ENCODE data around the gene RCC2.
"Not testable (repeated sequence)": the region's sequence is repeated elsewhere in the genome, so short reads cannot be mapped to it uniquely, and the experiment has no call there.

Gene RCC2

DNA sequence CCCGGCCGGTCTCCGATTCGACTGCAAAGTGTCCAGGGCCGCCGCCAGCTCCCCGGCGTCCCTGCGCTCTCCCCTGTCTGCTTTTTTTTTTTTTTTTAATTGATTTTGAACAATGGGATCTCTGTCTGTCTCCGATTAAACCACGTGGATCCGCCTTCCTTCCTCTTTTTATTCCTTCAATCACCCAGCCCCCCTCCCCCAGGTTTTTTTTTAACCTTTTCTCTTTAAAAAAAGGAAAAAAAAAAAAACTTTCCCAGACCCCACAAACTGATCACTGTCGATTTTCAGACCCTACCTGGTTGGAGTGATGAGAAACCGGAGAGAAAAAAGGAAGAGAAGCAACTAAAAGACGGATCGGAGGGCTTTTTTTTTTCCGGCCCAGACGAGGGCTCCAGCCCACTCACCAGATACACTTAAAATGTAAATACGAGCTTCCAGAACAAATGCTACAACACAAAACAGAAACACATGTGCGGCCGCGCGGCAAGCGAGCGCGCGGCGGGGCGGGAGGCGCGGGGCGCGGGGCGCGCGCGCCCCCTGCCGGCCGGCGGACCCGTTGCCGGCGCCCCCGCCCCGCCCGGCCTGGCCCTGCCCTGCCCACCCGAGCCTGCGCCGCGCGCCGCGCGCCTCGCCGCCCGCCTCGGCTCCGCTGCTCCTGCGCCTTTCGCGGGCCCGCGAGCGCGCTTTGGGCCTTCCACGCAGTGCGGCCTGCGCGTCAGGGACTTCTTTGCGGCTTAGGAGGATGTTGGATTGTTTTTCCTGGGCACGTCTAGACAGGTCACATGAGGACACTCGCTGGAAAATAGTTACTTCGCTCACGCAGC lies at the start of gene RCC2:
Gene RCC2, minus strand, starts transcription at position 428 of the 824 bp plus-strand sequence. CDS start 1,163 bp downstream, outside the sequence.
- peak; percentile 88 for DNase-seq (ENCODE audit: low spot score)

DNA sequence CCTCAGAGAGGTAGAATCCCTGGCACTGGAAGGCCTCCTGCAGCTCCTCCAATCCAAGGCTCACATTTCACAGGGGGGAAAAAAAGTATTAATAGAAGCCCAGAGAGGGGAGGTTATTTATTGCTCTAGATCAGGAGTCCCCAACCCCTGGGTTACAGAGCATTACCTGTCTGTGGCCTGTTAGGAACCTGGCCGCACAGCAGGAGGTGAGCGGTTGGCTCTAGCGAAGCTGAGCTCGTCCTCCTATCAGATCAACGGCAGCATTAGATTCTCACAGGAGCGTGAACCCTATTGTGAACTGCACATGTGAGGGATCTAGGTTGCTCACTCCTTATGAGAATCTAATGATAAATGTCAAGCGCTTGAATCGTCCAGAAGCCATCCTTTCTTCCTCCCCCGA lies 46.8 kb upstream of the RCC2 start:
- no peak for DNase-seq (ENCODE audit: low spot score)

DNA sequence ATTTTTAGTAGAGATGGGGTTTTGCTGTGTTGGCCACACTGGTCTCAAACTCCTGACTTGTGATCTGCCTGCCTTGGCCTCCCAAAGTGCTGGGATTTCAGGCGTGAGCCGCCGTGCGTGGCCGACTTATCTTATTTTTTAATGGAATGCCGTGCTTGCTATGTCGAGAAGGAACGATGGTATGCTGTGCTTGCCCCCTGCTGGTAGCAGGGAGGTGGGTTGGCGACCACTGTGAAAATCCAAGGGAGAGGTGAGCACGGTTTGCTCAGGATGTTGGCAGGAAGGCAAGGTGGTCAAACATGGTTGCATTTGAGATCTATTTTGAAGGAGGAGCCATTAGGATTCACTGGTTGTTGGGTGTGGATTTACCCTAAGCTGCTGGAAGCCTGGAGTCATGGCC lies 45.8 kb upstream of the RCC2 start:
- DNase-seq (ENCODE audit: low spot score), result no peak

DNA sequence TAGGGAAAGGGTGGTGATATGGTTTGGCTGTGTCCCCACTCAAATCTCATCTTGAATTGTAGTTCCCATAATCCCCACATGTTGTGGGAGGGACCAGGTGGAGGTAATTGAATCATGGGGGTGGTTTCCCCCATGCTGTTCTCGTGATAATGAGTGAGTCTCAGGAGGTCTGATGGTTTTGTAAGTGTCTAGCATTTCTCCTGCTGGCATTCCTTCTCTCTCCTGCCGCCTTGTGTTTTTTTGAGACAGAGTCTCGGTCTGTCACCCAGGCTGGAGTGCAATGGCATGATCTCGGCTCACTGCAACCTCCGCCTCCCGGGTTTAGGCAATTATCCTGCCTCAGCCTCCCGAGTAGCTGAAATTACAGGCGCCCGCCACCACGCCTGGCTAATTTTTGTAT lies 42.5 kb upstream of the RCC2 start:
- DNase-seq (ENCODE audit: low spot score), result not testable (repeated sequence)

DNA sequence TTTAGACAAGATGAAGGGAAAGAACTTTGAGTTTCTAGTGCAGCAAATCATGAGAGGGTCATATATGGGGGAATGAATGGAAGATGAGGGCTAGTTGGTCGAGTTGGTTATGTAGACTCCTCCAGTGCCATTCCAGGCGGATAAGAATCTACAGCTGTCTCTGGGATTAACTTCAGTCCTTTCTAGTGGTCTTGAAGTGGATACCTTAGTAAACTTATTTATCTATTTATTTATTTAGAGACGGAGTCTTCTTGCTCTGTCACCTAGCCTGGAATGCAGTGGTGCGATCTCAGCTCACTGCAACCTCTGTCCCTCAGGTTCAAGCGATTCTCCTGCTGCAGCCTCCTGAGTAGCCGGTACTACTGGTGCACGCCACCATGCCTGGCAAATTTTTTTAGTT lies 41.4 kb upstream of the RCC2 start:
- DNase-seq (ENCODE audit: low spot score), result no peak

DNA sequence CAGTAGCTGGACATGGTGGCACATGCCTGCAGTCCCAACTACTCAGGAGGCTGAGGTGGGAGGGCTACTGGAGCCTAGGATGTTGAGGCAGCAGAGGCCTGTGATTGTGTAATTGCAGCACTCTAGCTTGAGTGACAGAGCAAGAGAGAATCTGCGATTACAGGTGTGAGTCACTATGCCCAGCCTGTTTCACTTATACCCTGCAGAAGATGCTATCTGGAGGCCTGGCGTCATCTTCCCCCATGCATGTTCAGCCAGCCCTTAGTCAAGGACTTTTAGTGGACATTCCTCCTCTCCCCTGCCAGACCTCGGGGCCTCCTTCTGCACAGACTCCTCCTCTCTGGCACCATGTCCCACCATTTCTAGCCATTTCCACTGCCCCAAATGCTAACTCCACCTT lies 36.3 kb upstream of the RCC2 start:
- DNase-seq (ENCODE audit: low spot score), result no peak

DNA sequence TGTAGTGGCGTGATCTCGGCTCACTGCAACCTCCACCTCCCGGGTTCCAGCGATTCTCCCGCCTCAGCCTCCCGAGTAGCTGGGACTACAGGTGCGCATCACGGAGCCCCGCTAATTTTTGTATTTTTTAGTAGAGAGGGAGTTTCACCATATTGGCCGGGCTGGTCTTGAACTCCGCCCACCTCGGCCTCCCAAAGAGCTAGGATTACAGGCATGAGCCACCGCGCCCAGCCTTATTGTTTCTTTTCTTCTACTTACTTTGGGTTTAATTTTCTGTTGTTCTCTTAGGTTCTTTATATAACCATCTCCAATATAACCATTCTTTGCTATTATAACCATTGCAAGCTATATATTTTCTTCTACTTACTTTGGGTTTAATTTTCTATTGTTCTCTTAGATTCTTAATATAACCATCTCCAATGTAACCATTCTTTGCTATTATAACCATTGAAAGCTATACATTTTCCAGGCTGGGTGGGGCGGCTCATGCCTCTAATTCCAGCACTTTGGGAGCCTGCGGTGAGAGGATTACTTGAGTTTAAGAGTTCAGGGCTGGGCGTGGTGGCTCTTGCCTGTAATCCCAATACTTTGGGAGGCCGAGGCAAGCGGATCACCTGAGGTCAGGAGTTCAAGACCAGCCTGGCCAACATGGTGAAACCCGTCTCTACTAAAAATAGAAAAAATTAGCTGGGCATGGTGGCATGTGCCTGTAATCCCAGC lies 35.5 kb upstream of the RCC2 start:
- DNase-seq (ENCODE audit: low spot score), result not testable (repeated sequence)

DNA sequence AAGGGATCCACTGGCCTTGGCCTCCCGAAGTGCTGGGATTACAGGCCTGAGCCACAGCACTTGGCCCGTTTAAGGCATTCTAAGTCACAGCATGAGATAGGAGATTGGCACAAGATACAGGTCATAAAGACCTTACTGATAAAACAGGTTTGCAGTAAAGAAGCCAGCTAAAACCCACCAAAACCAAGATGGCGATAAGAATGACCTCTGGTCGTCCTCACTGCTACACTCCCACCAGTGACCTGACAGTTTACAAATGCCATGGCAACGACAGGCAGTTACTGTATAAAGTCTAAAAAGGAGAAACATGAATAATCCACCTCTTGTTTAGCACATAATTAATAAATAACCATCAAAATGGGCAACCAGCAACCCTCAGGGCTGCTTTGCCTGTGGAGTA lies 33.3 kb upstream of the RCC2 start:
- DNase-seq (ENCODE audit: low spot score), result no peak

DNA sequence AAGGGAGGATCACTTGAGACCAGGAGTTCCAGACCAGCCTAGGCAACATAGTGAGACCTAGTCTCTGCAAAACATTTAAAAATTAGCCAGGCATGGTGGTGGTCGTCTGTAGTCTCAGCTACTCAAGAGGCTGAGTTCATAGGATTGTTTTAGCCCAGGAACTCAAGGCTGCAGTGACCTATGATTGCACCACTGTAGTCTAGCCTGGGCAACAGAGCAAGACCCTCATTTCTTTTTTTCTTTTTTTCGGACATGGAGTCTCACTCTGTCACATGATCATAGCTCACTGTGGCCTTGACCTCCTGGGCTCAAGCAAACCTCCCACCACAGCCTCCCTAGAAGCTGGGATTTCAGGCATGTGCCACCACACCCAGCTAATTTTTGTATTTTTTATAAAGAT lies 31.9 kb upstream of the RCC2 start:
- no peak for DNase-seq (ENCODE audit: low spot score)

DNA sequence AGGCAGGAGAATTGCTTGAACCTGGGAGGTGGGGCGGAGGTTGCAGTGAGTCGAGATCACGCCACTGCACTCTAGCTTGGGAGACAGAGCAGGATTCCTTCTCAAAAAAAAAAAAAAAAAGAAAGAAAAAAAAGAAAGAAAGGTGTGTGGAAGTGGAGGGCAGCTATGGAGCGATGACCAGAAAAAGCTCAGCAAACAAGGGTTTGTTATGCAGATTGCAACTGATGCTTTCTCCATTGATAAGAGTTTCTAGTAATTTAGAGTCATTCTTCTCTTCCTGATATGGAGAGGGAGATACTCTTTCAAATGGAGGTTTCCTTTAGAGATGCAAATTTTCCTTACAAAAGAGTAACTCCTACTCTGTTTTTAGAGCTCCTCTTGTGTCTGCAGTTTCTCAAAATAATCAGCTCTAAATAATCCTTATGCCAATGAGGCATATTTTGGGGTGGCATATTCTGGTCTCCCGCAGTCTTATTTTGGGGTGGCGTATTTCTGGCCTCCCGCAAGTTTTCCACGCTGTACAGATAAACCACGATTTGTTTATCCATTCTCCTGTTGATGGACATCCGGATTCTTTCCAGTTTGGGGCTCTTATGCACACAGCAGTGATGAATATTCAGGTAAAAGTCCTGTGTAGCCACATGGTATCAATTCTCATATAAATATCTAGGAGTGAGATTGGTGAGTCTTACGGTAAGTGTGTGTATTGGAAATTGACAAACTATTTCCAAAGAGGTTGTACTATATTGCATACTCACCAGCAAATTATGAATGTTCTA lies 30.7 kb upstream of the RCC2 start:
- no peak for DNase-seq (ENCODE audit: low spot score)

DNA sequence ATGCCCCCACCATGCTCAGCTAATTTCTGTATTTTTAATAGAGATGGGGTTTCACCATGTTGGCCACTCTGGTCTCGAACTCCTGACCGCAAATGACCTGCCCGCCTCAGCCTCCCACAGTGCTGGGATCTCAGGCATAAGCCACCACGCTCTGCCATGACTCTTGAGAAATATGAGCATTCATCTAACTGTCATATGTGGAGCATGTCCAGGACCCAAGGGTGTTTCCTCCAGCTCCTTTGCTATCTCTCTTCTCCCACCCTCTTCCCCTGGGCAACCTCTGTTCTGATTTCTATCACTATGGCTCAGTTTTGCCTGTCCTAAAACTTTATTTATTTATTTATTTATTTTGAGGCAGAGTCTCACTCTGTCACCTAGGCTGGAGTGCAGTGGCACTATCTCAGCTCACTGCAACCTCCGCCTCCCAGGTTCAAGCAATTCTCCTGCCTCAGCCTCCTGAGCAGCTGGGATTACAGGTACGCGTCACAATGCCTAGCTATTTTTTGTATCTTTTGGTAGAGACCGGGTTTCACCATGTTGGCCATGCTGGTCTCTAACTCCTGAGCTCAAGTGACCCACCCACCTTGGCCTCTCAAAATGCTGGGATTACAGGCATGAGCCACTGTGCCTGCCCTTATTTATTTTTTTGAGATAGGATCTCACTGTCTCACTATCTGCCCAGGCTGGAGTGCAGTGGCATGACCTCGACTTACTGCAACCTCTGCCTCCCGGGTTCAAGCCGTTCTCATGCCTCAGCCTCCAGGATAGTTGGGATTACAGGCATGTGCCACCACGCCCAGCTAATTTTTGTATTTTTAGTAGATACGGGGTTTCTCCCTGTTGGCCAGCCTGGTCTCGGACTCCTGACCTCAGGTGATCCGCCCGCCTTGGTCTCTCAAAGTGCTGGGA lies 29.1 kb upstream of the RCC2 start:
- not testable (repeated sequence) for DNase-seq (ENCODE audit: low spot score)

DNA sequence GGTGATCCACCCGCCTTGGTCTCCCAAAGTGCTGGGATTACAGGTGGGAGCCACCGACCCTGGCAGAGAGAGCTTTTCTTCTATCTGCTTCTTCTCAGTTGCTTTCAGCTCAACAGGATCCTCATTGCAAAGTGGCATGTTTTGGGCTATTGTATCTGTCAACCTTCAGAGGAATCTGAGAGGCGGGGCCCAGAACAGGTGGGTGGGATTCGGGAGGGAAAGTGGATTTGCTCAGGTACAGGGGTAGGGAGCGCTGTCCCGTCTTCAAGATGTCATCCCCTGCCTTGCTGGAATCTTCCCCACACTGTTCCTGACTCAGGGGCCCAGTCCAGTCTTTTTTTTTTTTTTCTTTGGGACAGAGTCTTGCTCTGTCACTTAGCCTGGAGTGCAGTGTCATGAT lies 26.9 kb upstream of the RCC2 start:
- DNase-seq (ENCODE audit: low spot score), result no peak

DNA sequence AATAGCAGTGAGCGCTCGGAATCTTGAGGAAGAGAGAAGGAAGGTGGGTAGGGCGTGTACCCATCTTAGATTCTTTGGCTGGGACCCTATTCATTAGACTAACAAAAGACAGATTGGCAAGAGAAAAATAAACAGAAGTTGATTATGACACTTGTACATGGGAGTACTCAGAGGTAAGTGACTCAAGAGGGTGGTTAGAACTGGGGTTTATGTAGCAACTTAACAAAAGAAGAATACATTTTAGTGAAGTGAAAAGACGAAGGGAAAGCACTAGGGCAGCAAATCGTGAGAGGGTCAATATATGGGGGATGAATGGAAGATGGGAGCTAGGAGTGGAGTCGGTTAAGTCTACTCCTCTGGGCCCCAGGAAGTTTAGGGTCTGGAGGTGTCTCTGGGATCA lies 25.8 kb upstream of the RCC2 start:
- no peak for DNase-seq (ENCODE audit: low spot score)

DNA sequence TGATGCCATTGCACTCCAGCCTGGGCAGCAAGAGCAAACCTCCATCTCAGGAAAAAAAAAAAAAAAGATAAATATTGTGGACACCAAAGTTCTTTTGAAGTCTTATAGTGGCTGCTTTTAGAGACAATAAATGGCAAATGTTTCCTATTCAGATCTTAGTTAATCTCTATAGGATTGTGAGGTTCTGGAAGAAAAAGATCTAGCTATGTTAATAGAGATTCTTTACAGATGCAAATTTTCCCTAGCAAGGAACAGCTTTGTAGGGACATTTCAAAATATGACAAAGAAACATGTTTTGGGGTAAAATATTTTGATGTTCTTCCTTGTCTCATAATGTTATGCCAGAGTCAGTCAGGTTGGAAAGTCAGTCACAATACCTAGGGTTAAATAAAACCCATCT lies 24.5 kb upstream of the RCC2 start:
- no peak for DNase-seq (ENCODE audit: low spot score)

DNA sequence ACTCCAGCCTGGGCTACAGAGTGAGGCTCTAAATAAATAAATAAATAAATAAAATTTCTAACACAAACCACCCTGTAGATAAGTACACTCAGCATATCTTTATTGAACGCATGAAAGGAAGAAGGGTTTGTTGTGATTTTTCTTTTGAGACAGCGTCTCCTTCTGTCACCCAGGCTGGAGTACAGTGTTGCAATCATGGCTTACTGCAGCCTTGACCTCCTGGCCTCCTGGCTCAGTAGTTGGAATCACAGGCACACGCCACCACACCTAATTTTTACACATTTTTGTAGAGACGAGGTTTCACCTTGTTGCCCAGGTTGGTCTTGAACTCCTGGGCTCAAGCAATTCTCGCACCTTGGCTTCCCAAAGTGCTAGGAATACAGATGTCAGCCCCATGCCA lies 23.2 kb upstream of the RCC2 start:
- no peak for DNase-seq (ENCODE audit: low spot score)

DNA sequence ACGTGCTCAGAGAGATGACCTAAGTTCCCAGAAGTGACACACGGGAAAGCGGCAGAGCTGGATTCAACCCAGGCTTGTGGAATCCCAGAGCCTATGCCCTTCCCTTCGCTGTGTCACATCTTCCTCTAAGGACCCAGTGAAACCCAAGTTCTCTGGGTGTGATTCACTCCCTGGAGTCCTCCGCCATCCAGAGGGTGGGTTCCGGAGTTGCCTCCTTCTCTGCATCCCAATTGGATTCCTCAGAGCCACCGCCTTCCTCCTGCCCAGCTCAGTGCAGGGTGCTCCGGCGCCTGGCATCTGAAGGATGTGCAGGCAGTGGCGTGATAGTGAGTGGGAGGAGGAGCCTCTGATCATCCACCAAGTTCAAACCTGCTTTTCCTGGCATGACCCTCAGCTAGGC lies 20.7 kb upstream of the RCC2 start:
- no peak for DNase-seq (ENCODE audit: low spot score)

DNA sequence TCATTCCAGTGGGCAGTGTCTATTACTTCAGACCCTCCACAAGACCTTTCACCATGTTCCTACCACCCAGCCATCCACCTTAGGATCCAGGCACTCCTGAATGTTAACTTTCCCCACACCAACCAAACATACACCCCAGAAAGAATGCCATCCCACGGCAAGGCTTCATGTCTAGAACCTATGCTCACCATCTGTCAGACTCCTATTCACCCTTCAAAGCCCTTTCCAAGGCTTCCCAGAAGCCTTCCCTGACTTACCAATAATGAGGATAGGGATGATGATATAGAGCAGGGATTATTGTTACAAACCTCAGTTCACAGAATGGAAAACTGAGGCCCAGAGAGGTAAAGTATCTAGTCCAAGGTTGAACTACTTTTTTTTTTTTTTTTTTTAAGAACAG lies 19.3 kb upstream of the RCC2 start:
- no peak for DNase-seq (ENCODE audit: low spot score)

DNA sequence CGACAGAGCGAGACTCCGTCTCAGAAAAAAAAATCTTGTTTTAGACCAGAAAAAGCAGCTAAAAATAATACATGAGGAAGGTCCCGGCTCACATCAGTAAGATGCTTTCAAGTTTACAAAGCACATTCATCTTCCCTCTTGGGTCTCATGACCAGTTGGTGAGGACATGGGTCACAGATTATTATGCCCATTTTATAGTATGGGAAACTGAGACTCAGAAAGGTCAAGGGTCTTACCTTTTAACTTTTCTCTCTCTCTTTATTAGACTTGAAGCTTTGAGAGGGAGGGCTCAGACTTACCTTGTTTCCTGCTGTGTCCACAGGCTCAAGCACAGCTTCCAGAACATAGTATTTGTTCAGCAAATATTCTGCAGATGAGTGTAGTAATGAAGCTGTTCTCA lies 13.2 kb upstream of the RCC2 start:
- DNase-seq (ENCODE audit: low spot score), result no peak

DNA sequence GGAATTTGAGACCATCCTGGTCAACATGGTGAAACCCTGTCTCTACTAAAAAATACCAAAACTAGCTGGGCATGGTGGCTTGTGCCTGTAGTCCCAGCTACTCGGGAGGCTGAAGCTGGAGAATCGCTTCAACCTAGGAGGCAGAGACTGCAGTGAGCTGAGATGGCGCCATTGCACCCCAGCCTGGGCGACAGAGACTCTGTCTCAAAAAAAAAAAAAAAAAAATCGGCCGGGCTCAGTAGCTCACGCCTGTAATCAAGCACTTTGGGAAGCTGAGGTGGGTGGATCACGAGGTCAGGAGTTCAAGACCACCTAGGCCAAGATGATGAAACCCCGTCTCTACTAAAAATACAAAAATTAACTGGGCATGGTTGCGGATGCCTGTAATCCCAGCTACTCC lies 12.7 kb upstream of the RCC2 start:
- not testable (repeated sequence) for DNase-seq (ENCODE audit: low spot score)

DNA sequence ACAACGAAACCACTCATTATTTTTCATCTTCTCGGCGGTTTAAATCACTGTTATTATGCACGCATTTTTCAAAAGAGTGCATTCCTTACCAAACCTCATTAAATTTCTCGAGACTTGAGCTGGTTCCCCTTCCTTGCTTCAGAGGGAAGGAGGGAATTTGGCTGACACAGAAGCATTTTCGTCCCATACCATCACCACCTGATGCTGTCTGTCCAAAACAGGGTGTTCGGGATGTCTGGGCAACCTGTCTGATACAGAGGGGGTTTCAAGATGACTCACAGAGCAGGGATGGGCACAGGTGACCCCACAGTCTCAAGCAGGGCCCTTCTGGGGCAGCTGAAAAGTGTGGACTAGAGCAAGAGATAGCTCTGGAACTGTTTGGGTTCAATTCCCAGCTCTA lies 12.3 kb upstream of the RCC2 start:
- no peak for DNase-seq (ENCODE audit: low spot score)

DNA sequence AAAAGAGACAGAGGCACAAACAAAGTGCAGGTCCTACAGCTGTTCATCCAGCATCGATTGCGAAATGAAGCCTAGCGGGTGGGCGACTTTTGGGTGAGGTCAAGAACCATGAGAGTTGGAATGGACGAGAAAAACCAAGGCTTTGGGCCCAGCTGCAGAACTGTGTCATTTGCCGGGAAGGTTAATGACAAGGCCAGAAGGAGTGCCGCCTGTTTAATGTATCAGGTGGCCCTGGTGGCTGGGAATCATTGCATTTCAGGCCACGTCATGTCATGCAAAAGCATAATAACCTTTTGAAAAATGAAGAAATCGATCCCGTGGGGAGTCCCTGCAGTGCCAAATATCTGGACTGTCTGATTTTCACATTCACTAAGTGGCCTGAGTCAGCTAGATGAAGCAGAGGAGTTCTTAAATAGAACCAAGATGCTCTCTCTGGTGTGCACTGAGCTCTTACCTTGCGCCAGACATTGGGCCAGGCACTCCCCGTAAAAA lies 8.1 kb upstream of the RCC2 start:
- no peak for DNase-seq (ENCODE audit: low spot score)

DNA sequence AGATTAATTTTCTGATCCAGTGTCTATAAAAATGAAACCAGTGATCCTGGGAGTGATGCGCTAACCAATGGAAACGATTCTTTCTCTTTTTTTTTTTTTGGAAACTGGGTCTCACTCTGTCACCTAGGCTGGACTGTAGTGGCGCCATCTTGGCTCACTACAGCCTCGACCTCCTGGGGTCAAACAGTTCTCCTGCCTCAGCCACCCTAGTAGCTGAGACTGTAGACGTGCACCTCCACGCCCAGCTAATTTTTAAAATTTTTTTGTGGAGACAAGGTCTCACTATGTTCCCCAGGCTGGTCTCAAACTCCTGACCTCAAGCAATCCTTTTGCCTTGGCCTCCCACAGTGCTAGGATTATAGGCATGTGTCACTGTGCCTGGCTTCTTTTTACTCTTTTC lies 3.4 kb upstream of the RCC2 start:
- no peak for DNase-seq (ENCODE audit: low spot score)
